GM23338 (cell line): ENCODE data around the gene OR5AK2. TPM values are rescaled to one million over a fixed set of nuclear protein-coding genes. Genes with fewer than 3 reads are reported as not detected.
"Not testable (repeated sequence)": the region's sequence is repeated elsewhere in the genome, so short reads cannot be mapped to it uniquely, and the experiment has no call there.

Experiments
- ATAC-seq: fragments of 200-7000 bp; cut with Tn5 transposase; 3 replicates; pipeline ENCODE4 v1.9.1; 2020
- DNase-seq: peaks from one replicate; pipeline ENCODE4 v3.0.0-alpha.2; 2015; ENCODE audit warnings: low spot score
- H2AFZ ChIP-seq: fragments of 200-600 bp; sonication (generic); 2 replicates; pipeline ENCODE4 v1.8.0; 2016; ENCODE audit warnings: antibody characterized with exemption, mild to moderate bottlenecking, moderate library complexity
- H3F3A ChIP-seq: fragments of 200-600 bp; sonication (generic); replicated peaks from 2 replicates; pipeline ENCODE4 v1.8.0; 2017; ENCODE audit warnings: antibody characterized with exemption, mixed run types, low read depth
- H3K27ac ChIP-seq: fragments of 200-600 bp; sonication (generic); 2 replicates; pipeline ENCODE4 v1.6.1; 2016; ENCODE audit warnings: low read depth
- H3K27me3 ChIP-seq: fragments of 200-600 bp; sonication (generic); 2 replicates; pipeline ENCODE4 v1.8.0; 2016; ENCODE audit warnings: mild to moderate bottlenecking, mixed run types, moderate library complexity; ENCODE audit not compliant: insufficient read depth
- H3K36me3 ChIP-seq: fragments of 200-600 bp; sonication (generic); 2 replicates; pipeline ENCODE4 v1.8.0; 2016; ENCODE audit warnings: mild to moderate bottlenecking; ENCODE audit not compliant: insufficient read depth
- H3K4me1 ChIP-seq: fragments of 200-600 bp; sonication (generic); 2 replicates; pipeline ENCODE4 v1.8.0; 2016; ENCODE audit warnings: mild to moderate bottlenecking, moderate library complexity; ENCODE audit not compliant: insufficient read depth
- H3K4me2 ChIP-seq: fragments of 200-600 bp; sonication (generic); 2 replicates; pipeline ENCODE4 v1.7.1; 2017; ENCODE audit warnings: mixed run types
- H3K4me3 ChIP-seq: fragments of 200-600 bp; sonication (generic); 2 replicates; pipeline ENCODE4 v1.6.1; 2016; ENCODE audit warnings: mixed run types
- H3K79me2 ChIP-seq: fragments of 200-600 bp; sonication (generic); replicated peaks from 2 replicates; pipeline ENCODE4 v1.8.0; 2017; ENCODE audit warnings: mild to moderate bottlenecking; ENCODE audit not compliant: insufficient read depth
- H3K9me2 ChIP-seq: fragments of 200-600 bp; sonication (generic); 2 replicates; pipeline ENCODE4 v1.8.0; 2017; ENCODE audit not compliant: insufficient read depth
- H4K20me1 ChIP-seq: fragments of 200-600 bp; sonication (generic); replicated peaks from 2 replicates; pipeline ENCODE4 v1.8.0; 2017; ENCODE audit warnings: mild to moderate bottlenecking; ENCODE audit not compliant: insufficient read depth
- H3K27ac Mint-ChIP-seq: 2 replicates; pipeline ENCODE4 v1.8.0; 2020; ENCODE audit warnings: inconsistent platforms, mild to moderate bottlenecking, moderate library complexity, mixed read lengths
- H3K27me3 Mint-ChIP-seq: 3 replicates; pipeline ENCODE4 v1.8.0; 2022; ENCODE audit warnings: low read depth, mild to moderate bottlenecking, moderate library complexity, mixed read lengths, inconsistent platforms; ENCODE audit not compliant: insufficient read depth, poor library complexity
- H3K36me3 Mint-ChIP-seq: 3 replicates; pipeline ENCODE4 v1.8.0; 2021; ENCODE audit warnings: low read depth, mild to moderate bottlenecking, inconsistent platforms, moderate library complexity, mixed read lengths
- H3K4me1 Mint-ChIP-seq: 3 replicates; pipeline ENCODE4 v1.8.0; 2020; ENCODE audit warnings: mild to moderate bottlenecking, inconsistent platforms, mixed read lengths
- H3K4me3 Mint-ChIP-seq: 3 replicates; pipeline ENCODE4 v1.8.0; 2021; ENCODE audit warnings: moderate library complexity, mild to moderate bottlenecking, inconsistent platforms, mixed read lengths
- H3K9me3 Mint-ChIP-seq: 3 replicates; pipeline ENCODE4 v1.8.0; 2020; ENCODE audit warnings: moderate library complexity, mild to moderate bottlenecking, inconsistent platforms, mixed read lengths
- CREB1 ChIP-seq: fragments of 250-450 bp; sonication (Bioruptor Pico); IDR thresholded peaks from 2 replicates; pipeline ENCODE4 v1.5.0; 2020; ENCODE audit warnings: low read depth, mild to moderate bottlenecking, moderate library complexity
- ETS1 ChIP-seq: IDR thresholded peaks from 2 replicates; pipeline ENCODE4 v1.6.1; 2016; ENCODE audit warnings: antibody characterized with exemption
- EZH2 ChIP-seq: fragments of 200-600 bp; sonication (generic); IDR thresholded peaks from one replicate; pipeline ENCODE4 v1.8.0; 2017; ENCODE audit warnings: antibody characterized with exemption, mild to moderate bottlenecking, low read depth; ENCODE audit not compliant: unreplicated experiment
- EZH2phosphoT487 ChIP-seq: fragments of 200-600 bp; sonication (generic); IDR thresholded peaks from one replicate; pipeline ENCODE4 v1.8.1; 2018; ENCODE audit warnings: antibody characterized with exemption; ENCODE audit not compliant: unreplicated experiment
- JUNB ChIP-seq: IDR thresholded peaks from one replicate; pipeline ENCODE4 v1.6.1; 2016; ENCODE audit warnings: antibody characterized with exemption; ENCODE audit not compliant: unreplicated experiment
- POLR2AphosphoS5 ChIP-seq: IDR thresholded peaks from 2 replicates; pipeline ENCODE4 v1.6.1; 2016; ENCODE audit warnings: antibody characterized with exemption, low read depth
- REST ChIP-seq: IDR thresholded peaks from one replicate; pipeline ENCODE4 v1.6.1; 2018; ENCODE audit warnings: antibody characterized with exemption; ENCODE audit not compliant: unreplicated experiment
- STAT1 ChIP-seq: IDR thresholded peaks from one replicate; pipeline ENCODE4 v1.6.1; 2016; ENCODE audit warnings: antibody characterized with exemption; ENCODE audit not compliant: unreplicated experiment
- ZNF114 ChIP-seq: fragments of 250-450 bp; sonication (Bioruptor Pico); IDR thresholded peaks from 2 replicates; pipeline ENCODE4 v1.5.0; 2020; ENCODE audit warnings: mild to moderate bottlenecking, moderate library complexity
- long read RNA-seq: library from polyadenylated mRNA; unstranded; transcript quantifications from one replicate; pipeline ENCODE4 v2.0.0, GENCODE V29; 2020; ENCODE audit not compliant: unreplicated experiment
- polyA plus RNA-seq: library from polyadenylated mRNA; unstranded; fragments of >200 nt; fragmentation: Nextera tagmentation; extraction: Ambion mirVana; gene quantifications from 2 replicates; pipeline ENCODE4 v1.2.1, GENCODE V29; 2016
- total RNA-seq: library from RNA; depleted of rRNA; stranded (reverse); fragments of >200 nt; shearing (Covaris generic); gene quantifications from 2 replicates; pipeline ENCODE4 v1.2.3, GENCODE V29; 2014; rRNA removed

The OR5AK2 gene
- not detected in 2 replicates for total RNA-seq
- polyA plus RNA-seq = not detected in 2 replicates
- long read RNA-seq = 0 reads

GRCh38 chr11:56988614-56989013 lies at the start of gene OR5AK2:
TSS of gene OR5AK2 (plus strand) at chr11:56988914. CDS start at chr11:56988914, 0 bp downstream.
- Mint-ChIP-seq H3K4me1 (no peaks in the 10 kb centered on the region), H3K36me3 (peaks cover 4% of the 10 kb centered on the region; the same call in 1 of the 3 replicates), H3K27ac (no peak within 1 kb of the TSS), H3K4me3 (no peak within 1 kb of the TSS), H3K27me3 (no peaks in the 10 kb centered on the region), H3K9me3 (peaks cover 19% of the 10 kb centered on the region)
- Histone ChIP-seq H3K4me3 (no peak within 1 kb of the TSS), H4K20me1 (no peaks in the 10 kb centered on the region), H3F3A (no peaks in the 10 kb centered on the region), H2AFZ (no peak within 1 kb of the TSS), H3K27me3 (no peaks in the 10 kb centered on the region), H3K4me2 (no peak within 1 kb of the TSS), H3K9me2 (no peaks in the 10 kb centered on the region), H3K4me1 (no peaks in the 10 kb centered on the region), H3K79me2 (no peaks in the 10 kb centered on the region), H3K27ac (no peak within 1 kb of the TSS), H3K36me3 (no peaks in the 10 kb centered on the region)
- DNase-seq (no peak), ATAC-seq (no peak)
- TF ChIP-seq POLR2AphosphoS5 (no peak), EZH2 (no peak), EZH2phosphoT487 (no peak)

GRCh38 chr11:56945526-56945925 lies 43.2 kb upstream of the OR5AK2 start:
- not testable (repeated sequence) for H3K27ac Mint-ChIP-seq, H3K4me1 ChIP-seq, H3F3A ChIP-seq, H3K4me2 ChIP-seq, ATAC-seq, H3K27me3 ChIP-seq, H3K4me3 ChIP-seq, H3K36me3 ChIP-seq, H3K9me2 ChIP-seq, H3K27me3 Mint-ChIP-seq, H3K27ac ChIP-seq, H3K4me1 Mint-ChIP-seq, H3K4me3 Mint-ChIP-seq, DNase-seq, H2AFZ ChIP-seq, H3K79me2 ChIP-seq, H4K20me1 ChIP-seq
- Mint-ChIP-seq H3K9me3 (peaks cover 66% of the 10 kb centered on the region), H3K36me3 (peaks cover 19% of the 10 kb centered on the region)

- H3K27ac ChIP-seq = no peak overlapping the region
- DNase-seq (no peak), ATAC-seq (no peak)
- H4K20me1 ChIP-seq = no peaks in the 10 kb centered on the region
- no peaks in the 10 kb centered on the region for H3K79me2 ChIP-seq
- no peaks in the 10 kb centered on the region for H3K4me1 ChIP-seq
- H3K4me3 Mint-ChIP-seq = no peak overlapping the region
- no peaks in the 10 kb centered on the region for H3K4me1 Mint-ChIP-seq
- no peak overlapping the region for H3K4me3 ChIP-seq
- no peaks in the 10 kb centered on the region for H3K9me2 ChIP-seq
- H3K27me3 ChIP-seq = no peaks in the 10 kb centered on the region
- H3K27ac Mint-ChIP-seq = no peak overlapping the region
- H3K9me3 Mint-ChIP-seq = peaks cover 75% of the 10 kb centered on the region
- peaks cover 27% of the 10 kb centered on the region for H3K36me3 Mint-ChIP-seq
- no peaks in the 10 kb centered on the region for H3F3A ChIP-seq
- H3K27me3 Mint-ChIP-seq = no peaks in the 10 kb centered on the region
- H3K4me2 ChIP-seq = no peak overlapping the region
- no peaks in the 10 kb centered on the region for H3K36me3 ChIP-seq
- H2AFZ ChIP-seq = no peak overlapping the region
- no peak for TF ChIP-seq JUNB
- TF ChIP-seq ETS1 = no peak
- TF ChIP-seq POLR2AphosphoS5 = no peak
- TF ChIP-seq STAT1 = no peak
- TF ChIP-seq CREB1 (CRISPR knock-in tag) = no peak
- TF ChIP-seq ZNF114 (CRISPR knock-in tag) = no peak
- TF ChIP-seq REST = no peak
Observed at GRCh38 chr11:56948991-56949515, 39.7 kb upstream of the OR5AK2 start.
